Astrocyte (in vitro differentiated cells and primary cell): ENCODE results near the gene SRPRA. TPM values are rescaled to one million over a fixed set of nuclear protein-coding genes. Genes with fewer than 3 reads are reported as not detected.
A peak's percentile ranks its signal among the peaks of the same experiment; 100 is the strongest.
"Not testable (repeated sequence)": the region's sequence is repeated elsewhere in the genome, so short reads cannot be mapped to it uniquely, and the experiment has no call there.

Experiments
- DNase-seq: peaks from one replicate; pipeline ENCODE4 v3.0.0-alpha.2; 2010; ENCODE audit warnings: low read depth
- FAIRE-seq: peaks from 2 replicates; lab custom pipeline; 2011; peaks lifted over from hg19 to GRCh38; lab: Jason Lieb, UNC
- H2AFZ ChIP-seq: 2 replicates; pipeline ENCODE4 v1.6.0; 2012; ENCODE audit warnings: low read depth, low read length, inconsistent platforms
- H3K27ac ChIP-seq: 2 replicates; pipeline ENCODE4 v1.5.1; 2011; ENCODE audit warnings: low read depth, low read length, inconsistent platforms
- H3K27me3 ChIP-seq: 2 replicates; pipeline ENCODE4 v1.6.0; 2011; ENCODE audit warnings: low read length, inconsistent platforms; ENCODE audit not compliant: insufficient read depth
- H3K36me3 ChIP-seq: 2 replicates; pipeline ENCODE4 v1.5.1; 2011; ENCODE audit warnings: low read length, inconsistent platforms; ENCODE audit not compliant: insufficient read depth
- H3K4me1 ChIP-seq: 2 replicates; pipeline ENCODE4 v1.5.1; 2011; ENCODE audit warnings: low read length, inconsistent platforms; ENCODE audit not compliant: insufficient read depth
- H3K4me2 ChIP-seq: 2 replicates; pipeline ENCODE4 v1.6.0; 2012; ENCODE audit warnings: low read length, inconsistent platforms
- H3K4me3 ChIP-seq: 2 replicates; pipeline ENCODE4 v1.5.1; 2011; ENCODE audit warnings: low read depth, mild to moderate bottlenecking, low read length, inconsistent platforms; ENCODE audit not compliant: insufficient read depth
- H3K79me2 ChIP-seq: 2 replicates; pipeline ENCODE4 v1.6.0; 2012; ENCODE audit warnings: mild to moderate bottlenecking, low read length, inconsistent platforms; ENCODE audit not compliant: insufficient read depth
- H3K9ac ChIP-seq: 2 replicates; pipeline ENCODE4 v1.6.0; 2012; ENCODE audit warnings: mild to moderate bottlenecking, low read length, inconsistent platforms
- H3K9me3 ChIP-seq: 2 replicates; pipeline ENCODE4 v1.5.1; 2012; ENCODE audit warnings: low read depth, mild to moderate bottlenecking, low read length, inconsistent platforms; ENCODE audit not compliant: insufficient read depth
- H4K20me1 ChIP-seq: 2 replicates; pipeline ENCODE4 v1.6.0; 2012; ENCODE audit warnings: low read length, inconsistent platforms; ENCODE audit not compliant: insufficient read depth
- H3K27ac Mint-ChIP-seq: one replicate; pipeline ENCODE4 v1.8.0; 2021; ENCODE audit warnings: mild to moderate bottlenecking, mixed read lengths; ENCODE audit not compliant: unreplicated experiment
- H3K27me3 Mint-ChIP-seq: one replicate; pipeline ENCODE4 v1.8.0; 2021; ENCODE audit warnings: low read depth, mixed read lengths; ENCODE audit not compliant: unreplicated experiment
- H3K36me3 Mint-ChIP-seq: one replicate; pipeline ENCODE4 v1.8.0; 2021; ENCODE audit warnings: low read depth, mixed read lengths; ENCODE audit not compliant: unreplicated experiment
- H3K4me1 Mint-ChIP-seq: one replicate; pipeline ENCODE4 v1.8.0; 2021; ENCODE audit warnings: low read depth, mixed read lengths; ENCODE audit not compliant: unreplicated experiment
- H3K4me3 Mint-ChIP-seq: one replicate; pipeline ENCODE4 v1.8.0; 2021; ENCODE audit warnings: mild to moderate bottlenecking, moderate library complexity, mixed read lengths; ENCODE audit not compliant: unreplicated experiment
- H3K9me3 Mint-ChIP-seq: one replicate; pipeline ENCODE4 v1.8.0; 2021; ENCODE audit warnings: mild to moderate bottlenecking, mixed read lengths; ENCODE audit not compliant: unreplicated experiment
- CTCF ChIP-seq: IDR thresholded peaks from 2 replicates; pipeline ENCODE4 v1.5.1; 2011; ENCODE audit warnings: low read depth, mild to moderate bottlenecking, inconsistent platforms, low read length, moderate library complexity; ENCODE audit not compliant: insufficient read depth
- EZH2 ChIP-seq: IDR thresholded peaks from 2 replicates; pipeline ENCODE4 v1.6.1; 2012; ENCODE audit warnings: mild to moderate bottlenecking, low read length, inconsistent platforms; ENCODE audit not compliant: insufficient read depth
- total RNA-seq: library from RNA; stranded (reverse); gene quantifications from 2 replicates; pipeline ENCODE4 v1.2.1, GENCODE V29; 2021

The SRPRA gene
- total RNA-seq, 1 donor from 2014 or later: 74.6 TPM

- no peaks in the 10 kb centered on the region for H3K4me1 ChIP-seq
- Mint-ChIP-seq H3K4me3 (no peak overlapping the region), H3K36me3 (peaks cover 9% of the 10 kb centered on the region), H3K9me3 (peaks cover 3% of the 10 kb centered on the region), H3K27me3 (no peaks in the 10 kb centered on the region), H3K27ac (peak overlapping the region; percentile 34), H3K4me1 (peaks cover 19% of the 10 kb centered on the region)
- FAIRE-seq (no peak), DNase-seq (no peak)
- no peak overlapping the region for H3K4me3 ChIP-seq
- no peak overlapping the region for H3K27ac ChIP-seq
- no peak for TF ChIP-seq EZH2
- no peak overlapping the region for H3K4me2 ChIP-seq
- H3K79me2 ChIP-seq: no peaks in the 10 kb centered on the region
- H4K20me1 ChIP-seq: no peaks in the 10 kb centered on the region
- H2AFZ ChIP-seq: no peak overlapping the region
- H3K9me3 ChIP-seq: no peaks in the 10 kb centered on the region
- H3K36me3 ChIP-seq: no peaks in the 10 kb centered on the region
- no peaks in the 10 kb centered on the region for H3K27me3 ChIP-seq
- H3K9ac ChIP-seq: no peak overlapping the region
Measured at GRCh38 chr11:126311401-126312291, 43.0 kb upstream of the SRPRA start.

- Mint-ChIP-seq H3K4me1 (peaks cover 14% of the 10 kb centered on the region), H3K36me3 (peaks cover 7% of the 10 kb centered on the region), H3K27ac (peak overlapping the region; percentile 34), H3K4me3 (no peak overlapping the region), H3K9me3 (peaks cover 2% of the 10 kb centered on the region), H3K27me3 (no peaks in the 10 kb centered on the region)
- no peak overlapping the region for H3K4me2 ChIP-seq
- H3K9ac ChIP-seq: no peak overlapping the region
- TF ChIP-seq CTCF: no peak
- no peaks in the 10 kb centered on the region for H3K36me3 ChIP-seq
- H3K27me3 ChIP-seq: no peaks in the 10 kb centered on the region
- DNase-seq: no peak
- H3K4me1 ChIP-seq: no peaks in the 10 kb centered on the region
- H3K27ac ChIP-seq: no peak overlapping the region
- no peaks in the 10 kb centered on the region for H4K20me1 ChIP-seq
- H3K79me2 ChIP-seq: no peaks in the 10 kb centered on the region
- no peaks in the 10 kb centered on the region for H3K9me3 ChIP-seq
- FAIRE-seq: no peak
- no peak overlapping the region for H3K4me3 ChIP-seq
- no peak overlapping the region for H2AFZ ChIP-seq
Measured at GRCh38 chr11:126310992-126311310, 42.3 kb upstream of the SRPRA start.

GRCh38 chr11:126310200-126310991, 41.7 kb upstream of the SRPRA start:
- DNase-seq (peak; percentile 38), FAIRE-seq (no peak)
- no peaks in the 10 kb centered on the region for H3K79me2 ChIP-seq
- no peak overlapping the region for H3K27ac ChIP-seq
- Mint-ChIP-seq H3K27ac (peak overlapping the region; percentile 34), H3K27me3 (no peaks in the 10 kb centered on the region), H3K36me3 (peaks cover 5% of the 10 kb centered on the region), H3K9me3 (no peaks in the 10 kb centered on the region), H3K4me3 (no peak overlapping the region), H3K4me1 (peaks cover 14% of the 10 kb centered on the region)
- TF ChIP-seq CTCF (peak; percentile 91), EZH2 (no peak)
- H3K36me3 ChIP-seq: no peaks in the 10 kb centered on the region
- H3K4me3 ChIP-seq: no peak overlapping the region
- H3K9me3 ChIP-seq: no peaks in the 10 kb centered on the region
- H3K4me2 ChIP-seq: no peak overlapping the region
- H4K20me1 ChIP-seq: no peaks in the 10 kb centered on the region
- H3K4me1 ChIP-seq: no peaks in the 10 kb centered on the region
- H2AFZ ChIP-seq: no peak overlapping the region
- H3K9ac ChIP-seq: no peak overlapping the region
- no peaks in the 10 kb centered on the region for H3K27me3 ChIP-seq

GRCh38 chr11:126308771-126309170, 40.1 kb upstream of the SRPRA start:
- H3K4me1 Mint-ChIP-seq: peaks cover 19% of the 10 kb centered on the region
- H3K27me3 Mint-ChIP-seq, H3K9me3 ChIP-seq, H3K27me3 ChIP-seq, H3K4me2 ChIP-seq, H4K20me1 ChIP-seq, H3K36me3 Mint-ChIP-seq, H3K79me2 ChIP-seq, H3K36me3 ChIP-seq, H3K27ac Mint-ChIP-seq, H3K4me3 Mint-ChIP-seq, FAIRE-seq, H2AFZ ChIP-seq, H3K4me3 ChIP-seq, DNase-seq, H3K9ac ChIP-seq, H3K4me1 ChIP-seq, H3K9me3 Mint-ChIP-seq, H3K27ac ChIP-seq: not testable (repeated sequence)
